Upper lobe of left lung (tissue), 4 donors: ENCODE results near the gene TRIM29.

Source experiments
- CTCF ChIP-seq, 6 experiments: fragments of 450-650 bp in 4 of 6; fragments of 200-600 bp in 2 of 6; sonication (generic) in 2 of 6; IDR thresholded peaks; one replicate each; pipeline ENCODE4 v1.5.1; 2016 to 2019; ENCODE audit warnings: antibody characterized with exemption in 6 of 6
- EP300 ChIP-seq, 4 donors: sonication (generic); formaldehyde crosslinking; IDR thresholded peaks; one replicate each; pipeline ENCODE4 v1.5.1; 2017; ENCODE audit warnings: antibody characterized with exemption in 4 of 4, control low read depth in 2 of 4
- POLR2AphosphoS5 ChIP-seq, 2 donors: sonication (generic); formaldehyde crosslinking; IDR thresholded peaks; one replicate each; pipeline ENCODE4 v1.5.1; 2017; ENCODE audit warnings: antibody characterized with exemption in 2 of 2

- TF ChIP-seq EP300 (IDR thresholded peaks at IDR 0.05) (no peak), CTCF (IDR thresholded peaks at IDR 0.05) (no peak), POLR2AphosphoS5 (IDR thresholded peaks at IDR 0.05) (no peak)
Measured at GRCh38 chr11:120179057-120179672, 41.3 kb upstream of the TRIM29 start.
